IMR-90 (cell line): Measurements from ENCODE around the gene AKNA. TPM values are rescaled to one million over a fixed set of nuclear protein-coding genes. Genes with fewer than 3 reads are reported as not detected.
A peak's percentile ranks its signal among the peaks of the same experiment; 100 is the strongest.
"Not testable (repeated sequence)": the region's sequence is repeated elsewhere in the genome, so short reads cannot be mapped to it uniquely, and the experiment has no call there.

Experiments used
- ATAC-seq: fragments of 200-7000 bp; cut with Tn5 transposase; 2 replicates; pipeline ENCODE4 v1.9.1; 2020; ENCODE audit warnings: low read depth, mild to moderate bottlenecking, moderate library complexity
- BruUV-seq: library from RNA; stranded (reverse); fragments of 400-500 nt; replicated peaks from 2 replicates; lab custom pipeline; 2021; lab: Mats Ljungman, UMichigan
- CTCF ChIA-PET: fragments of 300-600 bp; formaldehyde crosslinking; extraction: SDS; loops from one replicate; lab custom pipeline; 2021; ENCODE audit warnings: antibody characterized with exemption; lab: Yijun Ruan, JAX
- POLR2A ChIA-PET: fragments of 300-600 bp; sonication (Branson Sonifier 250); formaldehyde crosslinking; loops from one replicate; lab custom pipeline; 2022; ENCODE audit warnings: antibody characterized with exemption; ENCODE audit not compliant: unreplicated experiment; lab: Charles Lee
- DNase-seq: peaks from one replicate; pipeline ENCODE4 v3.0.0; 2013
- H2AFZ ChIP-seq: replicated peaks from 2 replicates; pipeline ENCODE3; 2013; ENCODE audit warnings: low read length, mild to moderate bottlenecking; ENCODE audit not compliant: poor library complexity
- H2AK5ac ChIP-seq: 2 replicates; pipeline ENCODE4 v1.6.1; 2013; ENCODE audit warnings: low read depth, low read length, inconsistent platforms
- H2AK9ac ChIP-seq: replicated peaks from 2 replicates; pipeline ENCODE3; 2013; ENCODE audit warnings: mild to moderate bottlenecking, low read depth, low read length, moderate library complexity; ENCODE audit not compliant: poor library complexity
- H2BK120ac ChIP-seq: 2 replicates; pipeline ENCODE4 v1.6.1; 2013; ENCODE audit warnings: low read depth, low read length, inconsistent platforms
- H2BK15ac ChIP-seq: 3 replicates; pipeline ENCODE4 v1.6.1; 2013; ENCODE audit warnings: low read depth, low read length, inconsistent platforms
- H2BK20ac ChIP-seq: 2 replicates; pipeline ENCODE4 v1.6.1; 2013; ENCODE audit warnings: low read depth, mild to moderate bottlenecking, inconsistent platforms, low read length, moderate library complexity
- H2BK5ac ChIP-seq: 2 replicates; pipeline ENCODE4 v1.6.1; 2013; ENCODE audit warnings: mild to moderate bottlenecking, low read depth, low read length, inconsistent platforms; ENCODE audit not compliant: poor library complexity, severe bottlenecking
- H3K14ac ChIP-seq: replicated peaks from 2 replicates; pipeline ENCODE4 v1.6.1; 2013; ENCODE audit warnings: low read depth, low read length, inconsistent platforms
- H3K18ac ChIP-seq: 2 replicates; pipeline ENCODE4 v1.6.1; 2013; ENCODE audit warnings: low read depth, low read length, control low read depth
- H3K23ac ChIP-seq: 2 replicates; pipeline ENCODE4 v1.6.1; 2013; ENCODE audit warnings: low read depth, low read length, inconsistent platforms
- H3K27ac ChIP-seq: 2 replicates; pipeline ENCODE4 v1.5.1; 2013; ENCODE audit warnings: mild to moderate bottlenecking, control low read depth, low read length; ENCODE audit not compliant: insufficient read depth
- H3K27me3 ChIP-seq: 2 replicates; pipeline ENCODE4 v1.6.1; 2013; ENCODE audit warnings: low read length; ENCODE audit not compliant: control insufficient read depth, insufficient read depth
- H3K36me3 ChIP-seq: 2 replicates; pipeline ENCODE4 v1.6.1; 2013; ENCODE audit warnings: low read length, mixed read lengths; ENCODE audit not compliant: control insufficient read depth, insufficient read depth
- H3K4ac ChIP-seq: 2 replicates; pipeline ENCODE4 v1.6.1; 2013; ENCODE audit warnings: low read depth, low read length, inconsistent platforms
- H3K4me1 ChIP-seq: 2 replicates; pipeline ENCODE4 v1.6.1; 2013; ENCODE audit warnings: low read length, mixed read lengths; ENCODE audit not compliant: control insufficient read depth, insufficient read depth
- H3K4me2 ChIP-seq: 2 replicates; pipeline ENCODE4 v1.6.1; 2013; ENCODE audit warnings: low read depth, mild to moderate bottlenecking, control low read depth, low read length, moderate library complexity
- H3K4me3 ChIP-seq: 2 replicates; pipeline ENCODE4 v1.5.1; 2013; ENCODE audit warnings: low read depth, mild to moderate bottlenecking, control low read depth, low read length, moderate library complexity; ENCODE audit not compliant: insufficient read depth
- H3K56ac ChIP-seq: 2 replicates; pipeline ENCODE4 v1.6.1; 2013; ENCODE audit warnings: low read length, inconsistent platforms; ENCODE audit not compliant: insufficient read depth; ENCODE audit errors: extremely low read depth
- H3K79me1 ChIP-seq, 2 experiments: 2 replicates each; pipeline ENCODE4 v1.6.1; 2013; ENCODE audit warnings: low read length in 2 of 2, inconsistent platforms in 1 of 2, low read depth in 1 of 2
- H3K9ac ChIP-seq: 2 replicates; pipeline ENCODE4 v1.6.1; 2013; ENCODE audit warnings: low read depth, low read length, control low read depth
- H3K9me1 ChIP-seq: 2 replicates; pipeline ENCODE4 v1.6.1; 2013; ENCODE audit warnings: low read length, inconsistent platforms; ENCODE audit not compliant: insufficient read depth
- H3K9me3 ChIP-seq: 2 replicates; pipeline ENCODE4 v1.6.1; 2013; ENCODE audit warnings: low read length; ENCODE audit not compliant: control insufficient read depth, insufficient read depth
- H4K20me1 ChIP-seq: 2 replicates; pipeline ENCODE4 v1.6.1; 2013; ENCODE audit warnings: low read length, inconsistent platforms; ENCODE audit not compliant: insufficient read depth
- H4K5ac ChIP-seq: 2 replicates; pipeline ENCODE4 v1.6.1; 2013; ENCODE audit warnings: mild to moderate bottlenecking, low read depth, low read length, control low read depth
- H4K8ac ChIP-seq, 2 experiments: 2 replicates each; pipeline ENCODE4 v1.6.1; 2013; ENCODE audit warnings: low read depth in 2 of 2, low read length in 2 of 2, control low read depth in 1 of 2, inconsistent platforms in 1 of 2
- H4K91ac ChIP-seq: 2 replicates; pipeline ENCODE4 v1.6.1; 2013; ENCODE audit warnings: low read depth, low read length, inconsistent platforms; ENCODE audit not compliant: insufficient read depth
- CEBPB ChIP-seq: IDR thresholded peaks from 2 replicates; pipeline ENCODE4 v1.6.1; 2012; ENCODE audit warnings: low read depth, low read length, improper control_type of control experiment
- WGBS, 2 experiments: methylation state at CpG; one replicate each; pipeline versions ENCODE4 v1.1.5 to v1.1.7; 2013; ENCODE audit warnings: missing lambda C conversion rate in 2 of 2; ENCODE audit not compliant: insufficient read length in 1 of 2; ENCODE audit errors: extremely low coverage in 2 of 2; 5-methylcytosine and 5-hydroxymethylcytosine counted together
- dilution Hi-C: fragments of 300-500 bp; cut with HindIII; formaldehyde crosslinking; loops from one replicate; pipeline ENCODE4 v1.14.3; 2018; ENCODE audit warnings: low sequenced_read_pairs; ENCODE audit not compliant: unreplicated experiment
- in situ Hi-C: fragments of 300-500 bp; cut with MboI; formaldehyde crosslinking; loops from 3 replicates; pipeline ENCODE4 v1.14.3; 2019; ENCODE audit warnings: low sequenced_read_pairs, inconsistent platforms, mixed read lengths
- intact Hi-C: fragments of 100-400 bp; cut with micrococcal nuclease; formaldehyde crosslinking; loops from 2 replicates; pipeline ENCODE4 v1.10.0; 2022
- polyA plus RNA-seq, 3 experiments: library from polyadenylated mRNA; depleted of rRNA; stranded (reverse); fragments of >200 nt; gene quantifications; 2 replicates each; pipeline ENCODE4 v1.2.3, GENCODE V29; 2012; ENCODE audit warnings: low replicate concordance in 1 of 3
- total RNA-seq: library from RNA; depleted of rRNA; stranded (reverse); fragments of >200 nt; gene quantifications from 2 replicates; pipeline ENCODE4 v1.2.3, GENCODE V29; 2012

Gene AKNA
- total and polyA plus RNA-seq, 2 of the 4 experiments (the other 2 are of a cell fraction): 2.7 to 7.3 TPM

GRCh38 chr9:114320710-114321109 lies 67.1 kb downstream of the AKNA start:
- H3K9me1 ChIP-seq: peaks cover 13% of the 10 kb centered on the region; the same call in 1 of the 2 replicates
- 0 out of 2 replicates have a peak, but pooled peaks have one; percentile 9 for TF ChIP-seq CEBPB
- in situ Hi-C loops, CTCF ChIA-PET, H2BK15ac ChIP-seq, H3K79me1 ChIP-seq, H2AK5ac ChIP-seq, H2AFZ ChIP-seq, dilution Hi-C loops, intact Hi-C loops, ATAC-seq, H3K56ac ChIP-seq, POLR2A ChIA-PET, H4K5ac ChIP-seq, H3K9me3 ChIP-seq, H3K4me1 ChIP-seq, H2BK5ac ChIP-seq, H3K27ac ChIP-seq, H3K4me3 ChIP-seq, H3K14ac ChIP-seq, H2BK20ac ChIP-seq, H4K91ac ChIP-seq, H3K27me3 ChIP-seq, BruUV-seq, H3K36me3 ChIP-seq, H4K8ac ChIP-seq, H4K20me1 ChIP-seq, H3K9ac ChIP-seq, H3K23ac ChIP-seq, H3K18ac ChIP-seq, H2AK9ac ChIP-seq, H3K4me2 ChIP-seq: not testable (repeated sequence)
- DNase-seq: peak; percentile 73
- H3K4ac ChIP-seq: 0 out of 2 replicates have a peak overlapping the region, but pooled peaks have one; percentile 12
- WGBS, 2 experiments: no CpG with 5 or more reads among the region's 7 CpGs
- H2BK120ac ChIP-seq: peak overlapping the region; percentile 13; the same call in 1 of the 2 replicates
